ENCODE data around the gene PIK3R5. TPM values are rescaled to one million over a fixed set of nuclear protein-coding genes. Genes with fewer than 3 reads are reported as not detected.

The PIK3R5 gene
- total RNA-seq, 1 donor from 2014 or later: 0.30 TPM

DNA sequence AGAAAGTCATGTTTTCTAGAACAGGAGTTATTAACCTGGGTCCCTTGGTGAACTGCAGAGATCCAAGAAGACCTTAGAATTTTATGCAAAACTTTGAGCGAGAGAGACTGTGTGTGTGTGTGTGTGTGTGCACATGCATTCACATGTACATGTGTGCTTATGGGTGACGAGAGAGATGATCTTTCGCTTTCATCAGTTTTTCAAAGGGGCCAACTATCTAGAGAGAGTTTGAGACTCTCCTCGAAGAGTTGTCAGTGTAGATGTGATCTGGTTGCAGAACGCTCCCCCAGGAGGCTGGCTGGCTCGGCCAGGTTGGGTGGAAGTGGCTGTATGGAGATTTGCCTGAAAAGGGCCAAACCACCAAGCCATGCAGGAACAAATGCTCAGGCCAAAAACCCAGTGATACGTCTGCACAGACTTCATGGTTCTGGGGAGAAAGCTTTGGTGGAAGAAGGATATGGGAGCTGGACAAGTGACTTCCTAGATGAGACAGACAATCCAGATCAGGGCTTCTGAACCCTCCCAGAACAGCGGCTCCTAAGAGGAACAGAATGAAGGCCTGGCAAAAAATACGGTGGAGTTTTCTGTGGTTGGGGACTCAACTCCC, 6.1 kb downstream of the PIK3R5 start:
- Histone ChIP-seq H3K4me1 (ENCODE audit: insufficient read depth, low read length) (no peaks in the 10 kb centered on the region), H3K27ac (ENCODE audit: low read depth, low read length) (no peak overlapping the region), H3K4me2 (ENCODE audit: low read length) (no peak overlapping the region), H3K79me2 (ENCODE audit: insufficient read depth, low read length) (no peaks in the 10 kb centered on the region), H2AFZ (ENCODE audit: low read depth, low read length) (no peak overlapping the region), H3K27me3 (ENCODE audit: insufficient read depth, low read length) (peaks cover 8% of the 10 kb centered on the region), H3K36me3 (ENCODE audit: insufficient read depth, low read length) (no peaks in the 10 kb centered on the region), H4K20me1 (ENCODE audit: insufficient read depth, low read length) (no peaks in the 10 kb centered on the region), H3K4me3 (ENCODE audit: insufficient read depth, low read depth, low read length) (no peak overlapping the region), H3K9ac (ENCODE audit: low read length) (no peak overlapping the region), H3K9me3 (ENCODE audit: insufficient read depth, low read depth, low read length) (no peaks in the 10 kb centered on the region)
- peaks cover 60% of the 10 kb centered on the region for H3K27me3 Mint-ChIP-seq (ENCODE audit: low read depth, unreplicated experiment)
- peaks cover 3% of the 10 kb centered on the region for H3K4me1 Mint-ChIP-seq (ENCODE audit: low read depth, unreplicated experiment)
- H3K9me3 Mint-ChIP-seq (ENCODE audit: unreplicated experiment): peaks cover 14% of the 10 kb centered on the region
- DNase-seq (ENCODE audit: low read depth) (no peak), FAIRE-seq (no peak)
- H3K4me3 Mint-ChIP-seq (ENCODE audit: unreplicated experiment): no peak overlapping the region
- no peaks in the 10 kb centered on the region for H3K36me3 Mint-ChIP-seq (ENCODE audit: low read depth, unreplicated experiment)
- no peak overlapping the region for H3K27ac Mint-ChIP-seq (ENCODE audit: unreplicated experiment)
- TF ChIP-seq EZH2 (IDR thresholded peaks at IDR 0.05; ENCODE audit: insufficient read depth, low read length): no peak
- TF ChIP-seq CTCF (IDR thresholded peaks at IDR 0.05; ENCODE audit: insufficient read depth, low read depth, low read length): no peak

DNA sequence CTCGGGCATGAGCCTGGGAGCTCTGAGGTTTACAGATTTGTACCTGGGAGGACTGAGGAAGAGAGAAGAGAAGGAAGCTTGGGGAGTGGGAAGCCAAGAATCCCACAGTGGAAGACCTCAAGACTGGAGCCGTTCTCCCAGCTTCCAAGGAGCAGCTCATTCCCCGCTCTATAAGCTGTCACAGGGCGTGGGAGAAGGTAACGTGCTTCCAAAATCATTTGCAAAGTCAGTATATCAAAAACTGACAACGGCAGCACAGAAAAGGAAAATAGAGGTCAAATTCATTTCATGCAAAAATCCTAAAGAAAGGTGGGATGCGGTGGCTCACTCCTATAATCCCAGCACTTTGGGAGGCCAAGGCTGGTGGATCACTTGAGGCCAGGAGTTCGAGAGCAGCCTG, 7.8 kb downstream of the PIK3R5 start:
- DNase-seq (ENCODE audit: low read depth) (no peak), FAIRE-seq (no peak)
- Mint-ChIP-seq H3K36me3 (ENCODE audit: low read depth, unreplicated experiment) (no peaks in the 10 kb centered on the region), H3K4me3 (ENCODE audit: unreplicated experiment) (no peak overlapping the region), H3K4me1 (ENCODE audit: low read depth, unreplicated experiment) (peaks cover 3% of the 10 kb centered on the region), H3K27ac (ENCODE audit: unreplicated experiment) (no peak overlapping the region), H3K27me3 (ENCODE audit: low read depth, unreplicated experiment) (peaks cover 52% of the 10 kb centered on the region), H3K9me3 (ENCODE audit: unreplicated experiment) (peaks cover 11% of the 10 kb centered on the region)
- H3K9me3 ChIP-seq (ENCODE audit: insufficient read depth, low read depth, low read length): no peaks in the 10 kb centered on the region
- H3K4me3 ChIP-seq (ENCODE audit: insufficient read depth, low read depth, low read length): no peak overlapping the region
- no peak for TF ChIP-seq CTCF (IDR thresholded peaks at IDR 0.05; ENCODE audit: insufficient read depth, low read depth, low read length)
- TF ChIP-seq EZH2 (IDR thresholded peaks at IDR 0.05; ENCODE audit: insufficient read depth, low read length): no peak
- H4K20me1 ChIP-seq (ENCODE audit: insufficient read depth, low read length): no peaks in the 10 kb centered on the region
- H3K4me1 ChIP-seq (ENCODE audit: insufficient read depth, low read length): no peaks in the 10 kb centered on the region
- H3K27ac ChIP-seq (ENCODE audit: low read depth, low read length): no peak overlapping the region
- no peaks in the 10 kb centered on the region for H3K79me2 ChIP-seq (ENCODE audit: insufficient read depth, low read length)
- no peak overlapping the region for H3K4me2 ChIP-seq (ENCODE audit: low read length)
- H3K36me3 ChIP-seq (ENCODE audit: insufficient read depth, low read length): no peaks in the 10 kb centered on the region
- peaks cover 5% of the 10 kb centered on the region for H3K27me3 ChIP-seq (ENCODE audit: insufficient read depth, low read length)
- H2AFZ ChIP-seq (ENCODE audit: low read depth, low read length): no peak overlapping the region
- no peak overlapping the region for H3K9ac ChIP-seq (ENCODE audit: low read length)

DNA sequence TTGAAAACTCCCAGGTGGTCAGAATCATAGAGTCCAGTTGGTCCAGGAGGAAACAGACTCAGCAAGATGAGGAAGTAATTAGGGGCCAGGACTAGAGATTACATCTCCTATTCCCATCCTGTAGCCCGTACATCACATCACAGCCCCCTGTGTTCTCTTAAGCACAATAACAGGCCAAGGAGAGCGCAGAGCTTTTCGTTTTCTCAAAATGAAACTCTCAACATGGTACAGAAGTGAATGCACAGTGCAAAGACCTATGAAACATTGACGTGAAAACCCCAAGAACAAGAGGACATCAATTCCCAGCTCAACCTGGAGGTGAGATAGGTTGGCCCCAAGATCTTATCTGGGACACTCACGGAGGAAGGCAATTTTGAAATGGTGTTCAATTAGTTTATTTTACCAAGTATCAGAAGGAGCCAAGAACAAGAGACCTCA, 9.0 kb downstream of the PIK3R5 start:
- H3K9me3 Mint-ChIP-seq (ENCODE audit: unreplicated experiment): peaks cover 9% of the 10 kb centered on the region
- no peak overlapping the region for H3K4me3 ChIP-seq (ENCODE audit: insufficient read depth, low read depth, low read length)
- no peak overlapping the region for H3K27ac Mint-ChIP-seq (ENCODE audit: unreplicated experiment)
- H4K20me1 ChIP-seq (ENCODE audit: insufficient read depth, low read length): no peaks in the 10 kb centered on the region
- no peak for FAIRE-seq
- H2AFZ ChIP-seq (ENCODE audit: low read depth, low read length): no peak overlapping the region
- H3K36me3 Mint-ChIP-seq (ENCODE audit: low read depth, unreplicated experiment): no peaks in the 10 kb centered on the region
- no peaks in the 10 kb centered on the region for H3K36me3 ChIP-seq (ENCODE audit: insufficient read depth, low read length)
- no peaks in the 10 kb centered on the region for H3K79me2 ChIP-seq (ENCODE audit: insufficient read depth, low read length)
- no peaks in the 10 kb centered on the region for H3K9me3 ChIP-seq (ENCODE audit: insufficient read depth, low read depth, low read length)
- no peak overlapping the region for H3K4me3 Mint-ChIP-seq (ENCODE audit: unreplicated experiment)
- H3K27me3 Mint-ChIP-seq (ENCODE audit: low read depth, unreplicated experiment): peaks cover 50% of the 10 kb centered on the region
- H3K27me3 ChIP-seq (ENCODE audit: insufficient read depth, low read length): peaks cover 5% of the 10 kb centered on the region
- no peaks in the 10 kb centered on the region for H3K4me1 ChIP-seq (ENCODE audit: insufficient read depth, low read length)
- H3K4me2 ChIP-seq (ENCODE audit: low read length): no peak overlapping the region
- TF ChIP-seq CTCF (IDR thresholded peaks at IDR 0.05; ENCODE audit: insufficient read depth, low read depth, low read length) (no peak), EZH2 (IDR thresholded peaks at IDR 0.05; ENCODE audit: insufficient read depth, low read length) (no peak)
- peaks cover 3% of the 10 kb centered on the region for H3K4me1 Mint-ChIP-seq (ENCODE audit: low read depth, unreplicated experiment)
- no peak for DNase-seq (ENCODE audit: low read depth)
- H3K27ac ChIP-seq (ENCODE audit: low read depth, low read length): no peak overlapping the region
- H3K9ac ChIP-seq (ENCODE audit: low read length): no peak overlapping the region

Measured in astrocyte (in vitro differentiated cells and primary cell).